ENCODE results near the gene SVIL.
"Not testable (repeated sequence)": the region's sequence is repeated elsewhere in the genome, so short reads cannot be mapped to it uniquely, and the experiment has no call there.

The SVIL gene

GRCh38 chr10:29443745-29444523, 190.8 kb downstream of the SVIL start:
- no peak for DNase-seq

- DNase-seq, result no peak
Observed at GRCh38 chr10:29440981-29441380, 193.8 kb downstream of the SVIL start.

GRCh38 chr10:29439005-29439404, 195.8 kb downstream of the SVIL start:
- not testable (repeated sequence) for DNase-seq

- DNase-seq, result no peak
Observed at GRCh38 chr10:29438271-29438670, 196.5 kb downstream of the SVIL start.

GRCh38 chr10:29437871-29438270, 196.9 kb downstream of the SVIL start:
- DNase-seq, result no peak

- no peak for DNase-seq
Observed at GRCh38 chr10:29435809-29436501, 198.8 kb downstream of the SVIL start.

GRCh38 chr10:29434111-29434510, 200.7 kb downstream of the SVIL start:
- no peak for DNase-seq

GRCh38 chr10:29431711-29432110, 203.1 kb downstream of the SVIL start:
- DNase-seq, result no peak

GRCh38 chr10:29430101-29430500, 204.7 kb downstream of the SVIL start:
- no peak for DNase-seq

- DNase-seq, result no peak
Observed at GRCh38 chr10:29428486-29428885, 206.3 kb downstream of the SVIL start.

GRCh38 chr10:29427667-29428066, 207.1 kb downstream of the SVIL start:
- DNase-seq, result no peak

- no peak for DNase-seq
Observed at GRCh38 chr10:29426420-29426819, 208.4 kb downstream of the SVIL start.

GRCh38 chr10:29424017-29424416, 210.8 kb downstream of the SVIL start:
- DNase-seq, result no peak

- DNase-seq, result no peak
Observed at GRCh38 chr10:29420744-29421143, 214.0 kb downstream of the SVIL start.

- no peak for DNase-seq
Observed at GRCh38 chr10:29417324-29417723, 217.4 kb downstream of the SVIL start.

- no peak for DNase-seq
Observed at GRCh38 chr10:29415876-29416275, 218.9 kb downstream of the SVIL start.

- DNase-seq, result no peak
Observed at GRCh38 chr10:29414501-29414900, 220.3 kb downstream of the SVIL start.

- no peak for DNase-seq
Observed at GRCh38 chr10:29412485-29412884, 222.3 kb downstream of the SVIL start.

- no peak for DNase-seq
Observed at GRCh38 chr10:29411666-29412315, 223.0 kb downstream of the SVIL start.

- peak; percentile 23 for DNase-seq
Observed at GRCh38 chr10:29409241-29410054, 225.3 kb downstream of the SVIL start.

GRCh38 chr10:29408847-29409240, 225.9 kb downstream of the SVIL start:
- DNase-seq, result no peak
